K562 (cell line): ENCODE measurements around the gene CBX3. TPM values are rescaled to one million over a fixed set of nuclear protein-coding genes. Genes with fewer than 3 reads are reported as not detected.

ENCODE experiments used
- BRF2 ChIP-seq: IDR thresholded peaks from 3 replicates; pipeline ENCODE4 v1.6.1; 2011; ENCODE audit warnings: borderline replicate concordance, mild to moderate bottlenecking; ENCODE audit not compliant: insufficient read length, insufficient read depth
- CAMTA2 ChIP-seq: fragments of 250-450 bp; sonication (Bioruptor Pico); conservative IDR thresholded peaks from 2 replicates; pipeline ENCODE4 v1.5.1; 2022
- CC2D1A ChIP-seq: fragments of 450-650 bp; IDR thresholded peaks from 2 replicates; pipeline ENCODE4 v1.6.1; 2017; ENCODE audit warnings: mild to moderate bottlenecking
- E4F1 ChIP-seq: fragments of 250-450 bp; sonication (Bioruptor Pico); IDR thresholded peaks from 2 replicates; pipeline ENCODE4 v1.5.0; 2021; ENCODE audit warnings: mild to moderate bottlenecking, borderline replicate concordance
- FOXM1 ChIP-seq, 2 experiments: fragments of 450-650 bp in 1 of 2; sonication (generic) in 1 of 2; formaldehyde crosslinking in 1 of 2; IDR thresholded peaks; 2 replicates each; pipeline versions ENCODE4 v1.6.1 to v1.9.0; 2017 to 2022; ENCODE audit warnings: low read depth in 2 of 2, mild to moderate bottlenecking in 2 of 2, missing genetic modification reagents in 1 of 2, moderate library complexity in 1 of 2
- HDGF ChIP-seq: fragments of 450-650 bp; IDR thresholded peaks from 2 replicates; pipeline ENCODE4 v1.6.1; 2016
- KLF1 ChIP-seq: fragments of 450-650 bp; IDR thresholded peaks from 2 replicates; pipeline ENCODE4 v1.6.1; 2016; ENCODE audit warnings: missing genetic modification characterization, missing compliant biosample characterization
- MTA2 ChIP-seq: fragments of 450-650 bp; IDR thresholded peaks from 2 replicates; pipeline ENCODE4 v1.6.1; 2016; ENCODE audit warnings: low read depth
- SAFB2 ChIP-seq: fragments of 200-400 bp; formaldehyde crosslinking; IDR thresholded peaks from 2 replicates; pipeline ENCODE4 v1.6.1; 2018; ENCODE audit warnings: borderline replicate concordance, low read length, low read depth, moderate library complexity; ENCODE audit not compliant: severe bottlenecking
- TRIM28 ChIP-seq: fragments of 450-650 bp; IDR thresholded peaks from 2 replicates; pipeline ENCODE4 v1.6.1; 2017
- ZNF274 ChIP-seq: IDR thresholded peaks from 2 replicates; pipeline ENCODE4 v1.6.1; 2011; ENCODE audit warnings: low read depth, mild to moderate bottlenecking, low read length, moderate library complexity, borderline replicate concordance
- ZNF699 ChIP-seq: fragments of 250-450 bp; sonication (Bioruptor Pico); IDR thresholded peaks from 2 replicates; pipeline ENCODE4 v1.8.0; 2021; ENCODE audit warnings: mild to moderate bottlenecking, moderate library complexity; ENCODE audit not compliant: insufficient replicate concordance
- polyA plus RNA-seq, 8 experiments: library from polyadenylated mRNA; depleted of rRNA in 4 of 8; stranded (reverse) in 5 of 8; unstranded in 3 of 8; fragments of >200 nt; fragmentation: Nextera tagmentation in 2 of 8; fragmentation: Illumina TruSeq in 1 of 8; extraction: Ambion mirVana in 2 of 8; extraction: Trizol in 1 of 8; gene quantifications; 2 replicates each; pipeline versions ENCODE4 v1.2.1 to v1.2.3, GENCODE V29; 2011 to 2014; ENCODE audit warnings: inconsistent platforms in 1 of 8, missing spikeins in 1 of 8
- total RNA-seq, 7 experiments: library from RNA; depleted of rRNA in 6 of 7; stranded (reverse); fragments of >200 nt in 6 of 7; fragmentation: Illumina TruSeq in 2 of 7; extraction: Trizol in 2 of 7; gene quantifications; 2 replicates each; pipeline versions ENCODE4 v1.2.1 to v1.2.3, GENCODE V29; 2011 to 2021; ENCODE audit warnings: low replicate concordance in 1 of 7
- TF ChIP-seq, protein P1 (sequence below), 2 experiments: fragments of 250-450 bp in 1 of 2; fragments of 450-650 bp in 1 of 2; sonication (Bioruptor Pico) in 1 of 2; IDR thresholded peaks; 2 replicates each; pipeline versions ENCODE4 v1.6.1 to v1.8.0; 2016 to 2021; ENCODE audit warnings: mild to moderate bottlenecking in 2 of 2, moderate library complexity in 2 of 2, missing compliant biosample characterization in 1 of 2, missing genetic modification characterization in 1 of 2
- TF ChIP-seq, protein P2 (sequence below): fragments of 150-350 bp; conservative IDR thresholded peaks from 2 replicates; pipeline ENCODE4 v1.6.1; 2014; ENCODE audit warnings: low read length
- TF ChIP-seq, protein P3 (sequence below): sonication (generic); formaldehyde crosslinking; IDR thresholded peaks from 2 replicates; pipeline ENCODE4 v1.8.0; 2023; ENCODE audit warnings: mild to moderate bottlenecking, missing genetic modification reagents

Gene CBX3
- total and polyA plus RNA-seq, 9 of the 15 experiments (the other 6 are each of a cell fraction or from before 2014, with no cell fraction given) = 198 to 413 (median 328) TPM

GRCh38 chr7:26200444-26201246 lies 900 bp upstream of the CBX3 start, which contains the start of gene HNRNPA2B1 (continued):
- TF ChIP-seq, protein P1, sequence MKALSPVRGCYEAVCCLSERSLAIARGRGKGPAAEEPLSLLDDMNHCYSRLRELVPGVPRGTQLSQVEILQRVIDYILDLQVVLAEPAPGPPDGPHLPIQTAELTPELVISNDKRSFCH (CRISPR knock-in tag; IDR thresholded peaks at IDR 0.05) = no peak
- TF ChIP-seq, protein P1 (tag; IDR thresholded peaks at IDR 0.05) = no peak; the same call in none of the 2 replicates
- TF ChIP-seq KLF1 (tag) = peak; percentile 88
- no peak for TF ChIP-seq ZNF699 (CRISPR knock-in tag)
- TF ChIP-seq TRIM28 = no peak
- no peak for TF ChIP-seq BRF2
- TF ChIP-seq, protein P2, sequence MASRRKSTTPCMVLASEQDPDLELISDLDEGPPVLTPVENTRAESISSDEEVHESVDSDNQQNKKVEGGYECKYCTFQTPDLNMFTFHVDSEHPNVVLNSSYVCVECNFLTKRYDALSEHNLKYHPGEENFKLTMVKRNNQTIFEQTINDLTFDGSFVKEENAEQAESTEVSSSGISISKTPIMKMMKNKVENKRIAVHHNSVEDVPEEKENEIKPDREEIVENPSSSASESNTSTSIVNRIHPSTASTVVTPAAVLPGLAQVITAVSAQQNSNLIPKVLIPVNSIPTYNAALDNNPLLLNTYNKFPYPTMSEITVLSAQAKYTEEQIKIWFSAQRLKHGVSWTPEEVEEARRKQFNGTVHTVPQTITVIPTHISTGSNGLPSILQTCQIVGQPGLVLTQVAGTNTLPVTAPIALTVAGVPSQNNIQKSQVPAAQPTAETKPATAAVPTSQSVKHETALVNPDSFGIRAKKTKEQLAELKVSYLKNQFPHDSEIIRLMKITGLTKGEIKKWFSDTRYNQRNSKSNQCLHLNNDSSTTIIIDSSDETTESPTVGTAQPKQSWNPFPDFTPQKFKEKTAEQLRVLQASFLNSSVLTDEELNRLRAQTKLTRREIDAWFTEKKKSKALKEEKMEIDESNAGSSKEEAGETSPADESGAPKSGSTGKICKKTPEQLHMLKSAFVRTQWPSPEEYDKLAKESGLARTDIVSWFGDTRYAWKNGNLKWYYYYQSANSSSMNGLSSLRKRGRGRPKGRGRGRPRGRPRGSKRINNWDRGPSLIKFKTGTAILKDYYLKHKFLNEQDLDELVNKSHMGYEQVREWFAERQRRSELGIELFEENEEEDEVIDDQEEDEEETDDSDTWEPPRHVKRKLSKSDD = no peak
- no peak for TF ChIP-seq HDGF
- TF ChIP-seq CC2D1A = peak; percentile 98
- no peak for TF ChIP-seq SAFB2
- no peak for TF ChIP-seq MTA2
- peak; percentile 98 for TF ChIP-seq FOXM1 (IDR thresholded peaks at IDR 0.05; ENCODE audit: low read depth)
- TF ChIP-seq FOXM1 (CRISPR knock-in tag; IDR thresholded peaks at IDR 0.05; ENCODE audit: low read depth) = peak; percentile 82; the same call in 1 of the 2 replicates
- TF ChIP-seq, protein P3, sequence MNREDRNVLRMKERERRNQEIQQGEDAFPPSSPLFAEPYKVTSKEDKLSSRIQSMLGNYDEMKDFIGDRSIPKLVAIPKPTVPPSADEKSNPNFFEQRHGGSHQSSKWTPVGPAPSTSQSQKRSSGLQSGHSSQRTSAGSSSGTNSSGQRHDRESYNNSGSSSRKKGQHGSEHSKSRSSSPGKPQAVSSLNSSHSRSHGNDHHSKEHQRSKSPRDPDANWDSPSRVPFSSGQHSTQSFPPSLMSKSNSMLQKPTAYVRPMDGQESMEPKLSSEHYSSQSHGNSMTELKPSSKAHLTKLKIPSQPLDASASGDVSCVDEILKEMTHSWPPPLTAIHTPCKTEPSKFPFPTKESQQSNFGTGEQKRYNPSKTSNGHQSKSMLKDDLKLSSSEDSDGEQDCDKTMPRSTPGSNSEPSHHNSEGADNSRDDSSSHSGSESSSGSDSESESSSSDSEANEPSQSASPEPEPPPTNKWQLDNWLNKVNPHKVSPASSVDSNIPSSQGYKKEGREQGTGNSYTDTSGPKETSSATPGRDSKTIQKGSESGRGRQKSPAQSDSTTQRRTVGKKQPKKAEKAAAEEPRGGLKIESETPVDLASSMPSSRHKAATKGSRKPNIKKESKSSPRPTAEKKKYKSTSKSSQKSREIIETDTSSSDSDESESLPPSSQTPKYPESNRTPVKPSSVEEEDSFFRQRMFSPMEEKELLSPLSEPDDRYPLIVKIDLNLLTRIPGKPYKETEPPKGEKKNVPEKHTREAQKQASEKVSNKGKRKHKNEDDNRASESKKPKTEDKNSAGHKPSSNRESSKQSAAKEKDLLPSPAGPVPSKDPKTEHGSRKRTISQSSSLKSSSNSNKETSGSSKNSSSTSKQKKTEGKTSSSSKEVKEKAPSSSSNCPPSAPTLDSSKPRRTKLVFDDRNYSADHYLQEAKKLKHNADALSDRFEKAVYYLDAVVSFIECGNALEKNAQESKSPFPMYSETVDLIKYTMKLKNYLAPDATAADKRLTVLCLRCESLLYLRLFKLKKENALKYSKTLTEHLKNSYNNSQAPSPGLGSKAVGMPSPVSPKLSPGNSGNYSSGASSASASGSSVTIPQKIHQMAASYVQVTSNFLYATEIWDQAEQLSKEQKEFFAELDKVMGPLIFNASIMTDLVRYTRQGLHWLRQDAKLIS (CRISPR knock-in tag) = peak; percentile 100
- no peak for TF ChIP-seq ZNF274
- no peak for TF ChIP-seq E4F1 (CRISPR knock-in tag)
- TF ChIP-seq CAMTA2 (CRISPR knock-in tag) = peak; percentile 77; the same call in 1 of the 2 replicates
